Nephron progenitor cell (in vitro differentiated cells): ENCODE results near the gene SLC6A20.

ENCODE experiments used
- DNase-seq: peaks from one replicate; pipeline ENCODE4 v3.0.0; 2021
- H3K27ac Mint-ChIP-seq: 2 replicates; pipeline ENCODE4 v1.8.0; 2021; ENCODE audit warnings: mild to moderate bottlenecking, moderate library complexity, mixed read lengths
- H3K27me3 Mint-ChIP-seq: 2 replicates; pipeline ENCODE4 v1.8.0; 2021; ENCODE audit warnings: mild to moderate bottlenecking, low read depth, mixed read lengths; ENCODE audit not compliant: poor library complexity
- H3K36me3 Mint-ChIP-seq: 2 replicates; pipeline ENCODE4 v1.8.0; 2021; ENCODE audit warnings: low read depth, mixed read lengths
- H3K4me1 Mint-ChIP-seq: 2 replicates; pipeline ENCODE4 v1.8.0; 2021; ENCODE audit warnings: mixed read lengths
- H3K4me3 Mint-ChIP-seq: 2 replicates; pipeline ENCODE4 v1.8.0; 2021; ENCODE audit warnings: mild to moderate bottlenecking, moderate library complexity, mixed read lengths
- H3K9me3 Mint-ChIP-seq: 2 replicates; pipeline ENCODE4 v1.8.0; 2021; ENCODE audit warnings: mild to moderate bottlenecking, moderate library complexity, mixed read lengths
- TF ChIP-seq, protein P1 (sequence below): fragments of 200-600 bp; sonication (generic); IDR thresholded peaks from 2 replicates; pipeline ENCODE4 v1.5.0; 2021; ENCODE audit warnings: antibody characterized with exemption

SLC6A20 gene

GRCh38 chr3:45793482-45794176 is 2.7 kb downstream of the SLC6A20 start:
- peaks cover 77% of the 10 kb centered on the region for H3K27me3 Mint-ChIP-seq
- H3K27ac Mint-ChIP-seq: no peak overlapping the region
- peaks cover 12% of the 10 kb centered on the region for H3K4me1 Mint-ChIP-seq
- H3K9me3 Mint-ChIP-seq: peaks cover 18% of the 10 kb centered on the region
- DNase-seq: no peak
- H3K36me3 Mint-ChIP-seq: peaks cover 10% of the 10 kb centered on the region
- H3K4me3 Mint-ChIP-seq: no peak overlapping the region
- TF ChIP-seq, protein P1, sequence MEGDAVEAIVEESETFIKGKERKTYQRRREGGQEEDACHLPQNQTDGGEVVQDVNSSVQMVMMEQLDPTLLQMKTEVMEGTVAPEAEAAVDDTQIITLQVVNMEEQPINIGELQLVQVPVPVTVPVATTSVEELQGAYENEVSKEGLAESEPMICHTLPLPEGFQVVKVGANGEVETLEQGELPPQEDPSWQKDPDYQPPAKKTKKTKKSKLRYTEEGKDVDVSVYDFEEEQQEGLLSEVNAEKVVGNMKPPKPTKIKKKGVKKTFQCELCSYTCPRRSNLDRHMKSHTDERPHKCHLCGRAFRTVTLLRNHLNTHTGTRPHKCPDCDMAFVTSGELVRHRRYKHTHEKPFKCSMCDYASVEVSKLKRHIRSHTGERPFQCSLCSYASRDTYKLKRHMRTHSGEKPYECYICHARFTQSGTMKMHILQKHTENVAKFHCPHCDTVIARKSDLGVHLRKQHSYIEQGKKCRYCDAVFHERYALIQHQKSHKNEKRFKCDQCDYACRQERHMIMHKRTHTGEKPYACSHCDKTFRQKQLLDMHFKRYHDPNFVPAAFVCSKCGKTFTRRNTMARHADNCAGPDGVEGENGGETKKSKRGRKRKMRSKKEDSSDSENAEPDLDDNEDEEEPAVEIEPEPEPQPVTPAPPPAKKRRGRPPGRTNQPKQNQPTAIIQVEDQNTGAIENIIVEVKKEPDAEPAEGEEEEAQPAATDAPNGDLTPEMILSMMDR: no peak

DNA sequence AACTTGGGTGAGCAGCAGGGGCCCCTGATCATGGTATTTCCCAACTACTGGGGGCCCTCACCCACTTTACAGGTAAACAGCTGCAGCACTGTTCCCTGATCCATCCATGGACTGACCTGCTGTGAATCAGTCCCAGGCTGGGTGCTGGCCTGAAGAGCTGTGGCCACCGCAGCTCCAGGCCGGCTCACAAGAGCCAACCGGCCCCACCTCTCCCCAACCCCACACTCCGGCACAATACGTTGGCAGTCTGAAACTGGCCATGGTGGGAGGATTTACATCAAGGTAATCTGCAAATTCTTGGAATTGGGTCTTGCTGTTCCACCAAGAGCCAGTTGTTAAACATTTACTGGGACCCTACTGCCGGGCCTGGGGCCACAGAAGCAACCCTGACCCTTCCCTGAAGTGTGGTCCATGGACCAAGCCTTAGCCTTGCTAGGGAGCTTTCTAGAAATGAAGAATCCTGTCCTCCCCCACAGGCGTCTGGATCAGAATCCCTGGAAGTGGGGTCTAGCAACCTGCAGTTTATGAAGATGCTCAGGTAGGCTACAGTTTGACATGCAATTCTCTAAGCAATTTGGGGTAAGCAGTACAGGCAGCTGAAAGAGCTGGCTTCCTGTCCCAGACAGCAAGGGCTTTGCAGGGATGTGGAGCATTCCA is 3.7 kb downstream of the SLC6A20 start:
- peaks cover 18% of the 10 kb centered on the region for H3K9me3 Mint-ChIP-seq
- DNase-seq: no peak

GRCh38 chr3:45792036-45792435 is 4.3 kb downstream of the SLC6A20 start:
- H3K9me3 Mint-ChIP-seq: peaks cover 18% of the 10 kb centered on the region
- DNase-seq: no peak
- peaks cover 12% of the 10 kb centered on the region for H3K4me1 Mint-ChIP-seq
- no peak overlapping the region for H3K27ac Mint-ChIP-seq
- H3K27me3 Mint-ChIP-seq: peaks cover 62% of the 10 kb centered on the region
- H3K36me3 Mint-ChIP-seq: peaks cover 10% of the 10 kb centered on the region
- no peak overlapping the region for H3K4me3 Mint-ChIP-seq
- TF ChIP-seq, protein P1: no peak

More for the DNA sequence above, 3.7 kb downstream of the SLC6A20 start:
- H3K27me3 Mint-ChIP-seq: peaks cover 67% of the 10 kb centered on the region
- H3K4me3 Mint-ChIP-seq: no peak overlapping the region
- TF ChIP-seq, protein P1: no peak
- no peak overlapping the region for H3K27ac Mint-ChIP-seq
- peaks cover 10% of the 10 kb centered on the region for H3K36me3 Mint-ChIP-seq
- peaks cover 12% of the 10 kb centered on the region for H3K4me1 Mint-ChIP-seq

DNA sequence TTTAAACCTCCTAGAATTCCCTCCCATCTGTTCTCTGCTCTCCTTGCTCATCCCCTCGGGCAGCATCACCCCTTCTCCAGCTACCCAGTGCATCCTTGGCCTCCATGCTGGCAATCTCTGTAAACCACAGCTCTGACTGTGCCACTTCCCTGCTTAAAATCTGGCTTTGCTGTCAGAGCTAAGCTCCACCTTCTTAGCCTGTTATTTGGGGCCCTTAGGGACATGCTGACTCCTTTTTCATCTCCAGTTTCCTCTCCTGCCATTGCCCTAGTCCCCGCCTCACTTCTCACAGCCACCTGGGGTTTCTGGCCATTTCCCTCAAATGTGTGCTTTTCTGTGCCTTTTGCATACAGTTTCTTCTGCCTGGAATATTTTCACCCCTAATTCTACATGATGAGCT is 5.7 kb downstream of the SLC6A20 start:
- H3K27me3 Mint-ChIP-seq: peaks cover 52% of the 10 kb centered on the region
- H3K27ac Mint-ChIP-seq: peak overlapping the region; percentile 0
- H3K4me3 Mint-ChIP-seq: no peak overlapping the region
- H3K36me3 Mint-ChIP-seq: peaks cover 10% of the 10 kb centered on the region
- H3K4me1 Mint-ChIP-seq: peaks cover 11% of the 10 kb centered on the region
- peaks cover 18% of the 10 kb centered on the region for H3K9me3 Mint-ChIP-seq
- DNase-seq: no peak
- TF ChIP-seq, protein P1: no peak

GRCh38 chr3:45789235-45789812 is 7.0 kb downstream of the SLC6A20 start:
- Mint-ChIP-seq H3K9me3 (peaks cover 23% of the 10 kb centered on the region), H3K27ac (no peak overlapping the region), H3K36me3 (peaks cover 10% of the 10 kb centered on the region), H3K27me3 (peaks cover 39% of the 10 kb centered on the region), H3K4me3 (no peak overlapping the region), H3K4me1 (peaks cover 7% of the 10 kb centered on the region)
- TF ChIP-seq, protein P1: no peak
- DNase-seq: no peak
